Ascending aorta (tissue), 2 donors: ENCODE measurements around the gene SHISA6. TPM values are rescaled to one million over a fixed set of nuclear protein-coding genes. Genes with fewer than 3 reads are reported as not detected.
A peak's percentile ranks its signal among the peaks of the same experiment; 100 is the strongest.

Experiments used
- DNase-seq, 2 donors: peaks; one replicate each; pipeline ENCODE4 v3.0.0-alpha.2; 2019; ENCODE audit warnings: low spot score in 2 of 2
- H3K27ac ChIP-seq, 2 donors: fragments of 200-600 bp; sonication (generic); one replicate each; pipeline ENCODE4 v1.5.1; 2016 to 2017; ENCODE audit warnings: mild to moderate bottlenecking in 1 of 2
- H3K27me3 ChIP-seq: fragments of 200-600 bp; sonication (generic); one replicate; pipeline ENCODE4 v1.5.1; 2017
- H3K36me3 ChIP-seq, 2 donors: fragments of 200-600 bp; sonication (generic); one replicate each; pipeline ENCODE4 v1.5.1; 2016
- H3K4me1 ChIP-seq, 2 donors: fragments of 200-600 bp; sonication (generic); one replicate each; pipeline ENCODE4 v1.5.1; 2016 to 2017; ENCODE audit warnings: mild to moderate bottlenecking in 1 of 2
- H3K4me3 ChIP-seq, 2 donors: fragments of 200-600 bp; sonication (generic); one replicate each; pipeline ENCODE4 v1.5.1; 2016 to 2017; ENCODE audit warnings: mild to moderate bottlenecking in 1 of 2
- H3K9me3 ChIP-seq, 2 donors: fragments of 200-600 bp; sonication (generic); one replicate each; pipeline ENCODE4 v1.5.1; 2016
- intact Hi-C: fragments of 100-400 bp; cut with DNase I; formaldehyde crosslinking; loops from one replicate; pipeline ENCODE4 v1.15.1; 2023
- total RNA-seq: library from RNA; depleted of rRNA; stranded (reverse); fragments of >200 nt; gene quantifications from one replicate; pipeline ENCODE4 v1.1.0, GENCODE V29; 2016
- TF ChIP-seq, protein P1 (sequence below), 3 experiments: fragments of 200-600 bp in 2 of 3; fragments of 450-650 bp in 1 of 3; sonication (generic) in 2 of 3; IDR thresholded peaks; one replicate each; pipeline ENCODE4 v1.5.1; 2016 to 2019; ENCODE audit warnings: antibody characterized with exemption in 3 of 3, mild to moderate bottlenecking in 1 of 3, moderate library complexity in 1 of 3

SHISA6 gene
- total RNA-seq, 1 donor from 2014 or later = 0.11 TPM

GRCh38 chr17:11598274-11599221 lies 357.5 kb downstream of the SHISA6 start, which contains the start of gene DNAH9:
DNAH9 (plus strand) TSS chr17:11598470; CDS start chr17:11598499, 29 bp downstream.
- TF ChIP-seq, protein P1, sequence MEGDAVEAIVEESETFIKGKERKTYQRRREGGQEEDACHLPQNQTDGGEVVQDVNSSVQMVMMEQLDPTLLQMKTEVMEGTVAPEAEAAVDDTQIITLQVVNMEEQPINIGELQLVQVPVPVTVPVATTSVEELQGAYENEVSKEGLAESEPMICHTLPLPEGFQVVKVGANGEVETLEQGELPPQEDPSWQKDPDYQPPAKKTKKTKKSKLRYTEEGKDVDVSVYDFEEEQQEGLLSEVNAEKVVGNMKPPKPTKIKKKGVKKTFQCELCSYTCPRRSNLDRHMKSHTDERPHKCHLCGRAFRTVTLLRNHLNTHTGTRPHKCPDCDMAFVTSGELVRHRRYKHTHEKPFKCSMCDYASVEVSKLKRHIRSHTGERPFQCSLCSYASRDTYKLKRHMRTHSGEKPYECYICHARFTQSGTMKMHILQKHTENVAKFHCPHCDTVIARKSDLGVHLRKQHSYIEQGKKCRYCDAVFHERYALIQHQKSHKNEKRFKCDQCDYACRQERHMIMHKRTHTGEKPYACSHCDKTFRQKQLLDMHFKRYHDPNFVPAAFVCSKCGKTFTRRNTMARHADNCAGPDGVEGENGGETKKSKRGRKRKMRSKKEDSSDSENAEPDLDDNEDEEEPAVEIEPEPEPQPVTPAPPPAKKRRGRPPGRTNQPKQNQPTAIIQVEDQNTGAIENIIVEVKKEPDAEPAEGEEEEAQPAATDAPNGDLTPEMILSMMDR (IDR thresholded peaks at IDR 0.05) = no peak
- Histone ChIP-seq H3K27me3 (no peaks in the 10 kb centered on the region), H3K27ac (peak within 1 kb of the TSS; percentile 18 to 42), H3K4me1 (no peaks in the 10 kb centered on the region), H3K4me3 (peak within 1 kb of the TSS; percentile 59 to 64), H3K36me3 (no peaks in the 10 kb centered on the region), H3K9me3 (no peaks in the 10 kb centered on the region)
- peak; percentile 63 to 89 for DNase-seq
- intact Hi-C loops = no loop called here

DNA sequence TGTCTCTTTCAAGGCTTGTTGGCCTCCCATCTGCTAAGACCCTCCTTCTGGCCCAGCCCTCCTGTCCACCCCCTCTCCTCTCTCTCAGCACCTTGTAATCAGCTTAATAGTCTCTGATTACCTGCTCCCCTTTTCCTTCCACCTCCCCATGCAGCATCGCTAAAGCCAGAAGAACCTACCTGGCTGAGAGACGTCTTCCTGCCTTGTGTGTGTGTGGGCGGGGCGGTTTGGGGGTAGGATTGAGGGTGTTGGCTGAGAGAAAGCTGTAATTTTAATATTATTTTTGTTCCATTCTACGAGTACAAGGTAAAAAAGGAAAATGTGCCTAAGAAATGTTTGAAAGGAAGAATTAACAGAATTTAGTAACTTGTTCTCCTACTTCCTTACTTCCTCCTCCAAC lies 360.6 kb downstream of the SHISA6 start:
- Histone ChIP-seq H3K4me3 (no peak overlapping the region), H3K4me1 (no peaks in the 10 kb centered on the region), H3K27ac (no peak overlapping the region), H3K9me3 (no peaks in the 10 kb centered on the region), H3K27me3 (no peaks in the 10 kb centered on the region), H3K36me3 (no peaks in the 10 kb centered on the region)
- intact Hi-C loops = no loop called here
- TF ChIP-seq, protein P1 (IDR thresholded peaks at IDR 0.05) = no peak
- DNase-seq = no peak

- Histone ChIP-seq H3K9me3 (no peaks in the 10 kb centered on the region), H3K4me1 (no peaks in the 10 kb centered on the region), H3K27me3 (no peaks in the 10 kb centered on the region), H3K36me3 (no peaks in the 10 kb centered on the region), H3K27ac (no peak overlapping the region), H3K4me3 (no peak overlapping the region)
- TF ChIP-seq, protein P1 (IDR thresholded peaks at IDR 0.05) = no peak
- DNase-seq = no peak
- intact Hi-C loops = no loop called here
These were observed 367.4 kb downstream of the SHISA6 start for GRCh38 chr17:11608396-11608795.

- H3K4me1 ChIP-seq = no peaks in the 10 kb centered on the region
- no peaks in the 10 kb centered on the region for H3K9me3 ChIP-seq
- TF ChIP-seq, protein P1 (IDR thresholded peaks at IDR 0.05) = no peak
- intact Hi-C loops = no loop called here
- no peak for DNase-seq
- no peak overlapping the region for H3K27ac ChIP-seq
- no peak overlapping the region for H3K4me3 ChIP-seq
- H3K27me3 ChIP-seq = no peaks in the 10 kb centered on the region
- no peaks in the 10 kb centered on the region for H3K36me3 ChIP-seq
These were observed 370.1 kb downstream of the SHISA6 start for GRCh38 chr17:11610999-11611566.

DNA sequence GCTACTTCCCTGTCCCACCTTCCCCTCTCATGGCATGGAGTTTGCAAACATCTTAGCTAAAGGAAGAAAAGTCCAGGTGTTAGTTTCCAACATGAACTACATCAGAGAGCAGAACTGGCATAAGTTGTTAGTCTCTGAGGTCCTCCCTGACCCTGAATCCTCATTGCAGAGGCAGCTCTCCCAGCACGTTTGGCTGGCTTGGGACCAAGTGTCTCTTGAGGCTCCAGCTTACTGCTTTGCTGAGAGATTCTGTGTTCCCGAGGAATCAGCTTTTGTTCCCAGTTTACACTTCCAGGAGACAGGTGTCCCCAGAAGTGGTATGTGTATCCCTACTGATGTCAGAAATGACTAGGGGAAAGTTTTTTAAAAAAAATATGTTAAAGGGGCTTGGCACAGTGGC lies 371.9 kb downstream of the SHISA6 start:
- no peaks in the 10 kb centered on the region for H3K36me3 ChIP-seq
- no peaks in the 10 kb centered on the region for H3K27me3 ChIP-seq
- TF ChIP-seq, protein P1 (IDR thresholded peaks at IDR 0.05) = no peak
- H3K4me3 ChIP-seq = no peak overlapping the region
- no peak overlapping the region for H3K27ac ChIP-seq
- no peak for DNase-seq
- H3K9me3 ChIP-seq = no peaks in the 10 kb centered on the region
- no peaks in the 10 kb centered on the region for H3K4me1 ChIP-seq
- intact Hi-C loops = no loop called here
